GM12872 (cell line): ENCODE data around the gene DMAC2L.

Source experiments
- TF ChIP-seq, protein P1 (sequence below): IDR thresholded peaks from 3 replicates; pipeline ENCODE4 v1.5.1; 2011; ENCODE audit warnings: low read depth, mild to moderate bottlenecking, low read length, moderate library complexity; ENCODE audit not compliant: insufficient read depth

DMAC2L gene

DNA sequence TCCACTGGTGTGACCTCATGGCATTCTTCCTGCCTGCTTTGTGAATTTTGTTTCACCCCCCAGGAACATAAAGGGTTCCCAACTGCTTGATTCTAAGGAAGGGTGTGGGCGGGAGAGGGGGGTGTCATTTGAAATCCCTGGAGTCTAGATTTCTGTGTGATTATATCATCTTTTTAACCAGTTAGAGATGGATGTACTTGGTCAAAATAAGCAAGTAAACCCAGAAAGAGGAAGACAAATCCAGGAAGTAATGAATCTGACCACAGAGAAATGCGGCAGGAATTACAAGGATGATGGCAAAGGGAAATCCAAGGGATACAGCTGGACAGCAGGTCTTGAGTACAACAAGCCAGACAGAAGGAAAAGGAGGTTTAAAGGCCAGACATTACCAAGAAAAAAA is 38.9 kb downstream of the DMAC2L start:
- TF ChIP-seq, protein P1, sequence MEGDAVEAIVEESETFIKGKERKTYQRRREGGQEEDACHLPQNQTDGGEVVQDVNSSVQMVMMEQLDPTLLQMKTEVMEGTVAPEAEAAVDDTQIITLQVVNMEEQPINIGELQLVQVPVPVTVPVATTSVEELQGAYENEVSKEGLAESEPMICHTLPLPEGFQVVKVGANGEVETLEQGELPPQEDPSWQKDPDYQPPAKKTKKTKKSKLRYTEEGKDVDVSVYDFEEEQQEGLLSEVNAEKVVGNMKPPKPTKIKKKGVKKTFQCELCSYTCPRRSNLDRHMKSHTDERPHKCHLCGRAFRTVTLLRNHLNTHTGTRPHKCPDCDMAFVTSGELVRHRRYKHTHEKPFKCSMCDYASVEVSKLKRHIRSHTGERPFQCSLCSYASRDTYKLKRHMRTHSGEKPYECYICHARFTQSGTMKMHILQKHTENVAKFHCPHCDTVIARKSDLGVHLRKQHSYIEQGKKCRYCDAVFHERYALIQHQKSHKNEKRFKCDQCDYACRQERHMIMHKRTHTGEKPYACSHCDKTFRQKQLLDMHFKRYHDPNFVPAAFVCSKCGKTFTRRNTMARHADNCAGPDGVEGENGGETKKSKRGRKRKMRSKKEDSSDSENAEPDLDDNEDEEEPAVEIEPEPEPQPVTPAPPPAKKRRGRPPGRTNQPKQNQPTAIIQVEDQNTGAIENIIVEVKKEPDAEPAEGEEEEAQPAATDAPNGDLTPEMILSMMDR, result no peak

DNA sequence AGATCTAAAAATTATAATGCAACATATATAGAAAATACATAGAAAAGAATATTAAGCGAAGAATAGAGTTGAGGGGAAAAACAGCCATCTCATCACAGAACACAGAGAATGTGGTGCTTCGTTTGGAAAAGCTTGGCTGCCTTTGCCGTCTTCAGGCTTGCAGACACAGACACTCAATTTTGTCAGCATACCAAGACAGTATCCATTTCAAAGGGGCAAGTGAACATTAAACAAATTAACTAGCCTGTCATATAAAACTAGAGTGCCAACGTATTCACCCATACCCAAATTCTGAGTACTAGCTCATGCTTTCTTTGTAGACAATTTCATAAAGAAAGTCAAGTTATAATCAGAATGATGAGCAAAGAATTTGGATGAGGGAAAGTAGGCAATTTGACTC is 40.5 kb downstream of the DMAC2L start:
- TF ChIP-seq, protein P1, result no peak

DNA sequence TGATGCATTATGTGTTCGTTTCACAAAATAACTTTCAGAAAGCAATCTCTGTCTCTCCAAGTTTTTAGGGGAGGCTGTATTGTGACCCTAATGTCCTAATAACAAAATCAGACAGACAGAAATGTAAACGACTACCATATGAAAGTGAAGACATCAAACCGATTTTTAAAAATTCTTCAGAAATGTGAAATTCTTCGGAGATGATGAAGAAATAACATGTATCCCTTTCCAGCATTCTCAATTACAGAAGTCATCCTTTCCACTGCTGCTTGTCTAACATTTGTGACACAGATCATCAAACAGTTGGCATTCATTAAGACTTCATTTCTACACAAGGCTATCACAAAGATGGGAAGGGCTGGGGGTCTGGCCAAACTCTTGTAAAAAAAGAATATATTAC is 41.0 kb downstream of the DMAC2L start:
- TF ChIP-seq, protein P1, result no peak

DNA sequence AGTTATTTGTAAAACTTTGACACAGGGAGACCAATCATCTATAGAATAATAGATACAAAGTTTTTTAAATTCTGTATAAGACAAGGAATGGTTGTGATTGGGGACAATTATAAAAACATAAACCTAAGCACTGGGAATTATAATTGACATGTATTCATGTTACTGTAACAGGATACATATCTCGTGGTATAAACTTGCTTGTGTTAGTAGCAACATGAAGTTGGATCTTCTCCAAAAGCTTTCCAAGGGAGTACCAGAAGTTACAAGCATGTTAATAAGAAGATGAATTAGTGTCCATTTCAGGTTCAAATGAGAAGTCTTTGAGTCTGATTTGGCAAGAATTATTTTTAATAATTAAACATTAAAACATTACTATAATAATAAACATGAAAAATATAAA is 42.4 kb downstream of the DMAC2L start:
- TF ChIP-seq, protein P1, result no peak

DNA sequence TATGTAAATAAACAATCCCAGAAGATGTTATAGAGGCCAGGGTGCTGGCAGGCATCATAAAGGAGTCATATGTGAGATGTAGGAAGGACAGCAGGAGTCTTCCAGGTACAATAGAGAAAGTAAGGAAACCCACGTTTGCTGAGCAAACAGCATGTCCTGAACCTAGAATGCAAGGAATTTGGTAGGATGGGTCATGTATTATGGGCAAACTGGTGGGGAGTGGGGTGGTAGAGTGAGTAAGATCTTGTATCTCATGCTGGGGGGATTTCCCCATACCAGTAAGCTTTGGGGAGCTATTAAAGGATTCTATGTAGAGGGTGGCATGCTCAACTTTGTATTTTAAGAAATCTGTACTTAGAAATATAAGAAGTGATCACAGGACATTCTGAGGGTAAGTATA is 43.6 kb downstream of the DMAC2L start:
- TF ChIP-seq, protein P1, result no peak

DNA sequence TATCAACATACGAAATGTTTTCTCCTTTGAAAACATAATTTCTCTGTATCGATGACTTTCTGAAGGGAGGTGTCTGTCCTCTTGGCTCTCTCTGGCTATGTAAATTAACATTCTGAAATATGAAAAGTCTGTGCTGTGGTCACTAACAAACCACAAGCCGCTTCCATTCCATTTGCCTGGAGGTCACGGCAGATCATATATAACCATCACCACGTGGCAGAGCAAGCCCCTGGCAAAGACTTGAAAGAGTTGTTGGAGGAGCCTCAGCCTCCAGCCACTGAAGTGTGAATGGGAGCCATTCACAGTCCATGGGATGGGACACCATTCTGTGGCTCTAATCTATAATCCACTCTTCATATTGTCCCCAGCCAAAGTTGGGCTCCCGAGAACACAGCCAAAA is 45.0 kb downstream of the DMAC2L start:
- TF ChIP-seq, protein P1, result no peak

DNA sequence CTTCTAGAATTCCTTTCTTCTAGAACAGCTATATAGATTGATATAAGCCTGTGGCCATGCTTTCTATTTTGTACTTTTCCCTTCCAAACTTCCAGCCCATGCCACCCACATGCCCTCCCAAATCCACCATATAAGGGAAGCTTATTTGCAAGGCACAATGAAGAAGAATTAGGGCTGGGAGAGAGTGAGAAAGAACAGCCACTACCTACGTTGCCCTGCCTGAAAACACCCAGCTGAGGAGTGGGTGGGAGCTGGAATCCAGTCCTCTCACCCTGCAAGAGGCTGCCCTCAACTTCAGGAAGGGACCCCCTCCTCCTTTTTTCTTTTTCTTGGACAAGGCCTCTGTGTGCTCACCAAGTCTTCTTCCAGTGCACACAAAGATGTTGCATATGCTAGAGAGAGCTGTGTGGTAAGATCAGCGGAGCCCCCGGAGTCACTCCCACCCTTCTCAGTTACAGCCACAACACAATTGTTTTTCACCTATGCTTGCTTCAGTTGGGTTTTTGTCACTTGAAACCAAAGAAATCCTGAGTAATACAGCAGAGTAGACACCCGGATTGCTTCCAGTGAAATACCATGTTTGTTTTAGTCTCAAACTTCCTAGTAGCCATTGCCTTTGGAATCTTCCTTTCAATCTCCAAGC is 45.8 kb downstream of the DMAC2L start:
- TF ChIP-seq, protein P1, result no peak

DNA sequence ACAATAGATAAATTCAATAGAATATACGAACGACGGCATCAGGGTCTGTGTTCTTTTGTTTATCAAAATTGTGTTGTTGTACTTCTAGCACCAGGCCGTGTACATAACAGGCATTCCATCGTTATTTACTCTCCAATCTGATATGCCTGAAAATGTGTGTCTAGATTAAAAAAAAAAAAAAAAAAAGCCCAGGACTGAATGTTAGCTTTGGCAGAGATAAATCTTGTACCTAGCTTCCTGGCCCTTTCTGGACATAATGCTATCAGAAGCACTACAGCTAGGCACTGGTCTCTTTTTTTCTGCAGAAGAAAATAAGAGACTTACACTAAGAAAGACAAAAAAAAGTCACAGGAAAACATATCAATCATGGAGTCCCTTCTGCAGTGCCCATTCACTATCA is 47.5 kb downstream of the DMAC2L start:
- TF ChIP-seq, protein P1, result no peak
